ENCODE measurements around the gene FAM53B.

The FAM53B gene

GRCh38 chr10:124728071-124728829 lies 15.9 kb downstream of the FAM53B start:
- no peak for DNase-seq (ENCODE audit: low read depth in 2 of 2)

- DNase-seq (ENCODE audit: low read depth in 2 of 2): no peak
Measured at GRCh38 chr10:124727361-124727960, 16.7 kb downstream of the FAM53B start.

- DNase-seq (ENCODE audit: low read depth in 2 of 2): no peak
Measured at GRCh38 chr10:124725791-124726190, 18.4 kb downstream of the FAM53B start.

- no peak for DNase-seq (ENCODE audit: low read depth in 2 of 2)
Measured at GRCh38 chr10:124725171-124725631, 19.0 kb downstream of the FAM53B start.

- DNase-seq (ENCODE audit: low read depth in 2 of 2): no peak
Measured at GRCh38 chr10:124724279-124725027, 19.7 kb downstream of the FAM53B start.

- no peak for DNase-seq (ENCODE audit: low read depth in 2 of 2)
Measured at GRCh38 chr10:124723826-124724225, 20.4 kb downstream of the FAM53B start.

- no peak for DNase-seq (ENCODE audit: low read depth in 2 of 2)
Measured at GRCh38 chr10:124722798-124723783, 21.1 kb downstream of the FAM53B start.

GRCh38 chr10:124721330-124722045 lies 22.7 kb downstream of the FAM53B start:
- no peak for DNase-seq (ENCODE audit: low read depth in 2 of 2)

- DNase-seq (ENCODE audit: low read depth in 2 of 2): peak in 1 of 2 donors; percentile 47
Measured at GRCh38 chr10:124719213-124719851, 24.8 kb downstream of the FAM53B start.

- peak; percentile 43 to 49 for DNase-seq (ENCODE audit: low read depth in 2 of 2)
Measured at GRCh38 chr10:124717911-124718741, 26.1 kb downstream of the FAM53B start.

GRCh38 chr10:124717041-124717757 lies 27.0 kb downstream of the FAM53B start:
- DNase-seq (ENCODE audit: low read depth in 2 of 2): no peak

GRCh38 chr10:124716369-124716768 lies 27.8 kb downstream of the FAM53B start:
- no peak for DNase-seq (ENCODE audit: low read depth in 2 of 2)

GRCh38 chr10:124715439-124715838 lies 28.7 kb downstream of the FAM53B start:
- no peak for DNase-seq (ENCODE audit: low read depth in 2 of 2)

- DNase-seq (ENCODE audit: low read depth in 2 of 2): no peak
Measured at GRCh38 chr10:124713679-124714255, 30.4 kb downstream of the FAM53B start.

GRCh38 chr10:124712704-124713407 lies 31.3 kb downstream of the FAM53B start:
- no peak for DNase-seq (ENCODE audit: low read depth in 2 of 2)

GRCh38 chr10:124711145-124711544 lies 33.0 kb downstream of the FAM53B start:
- no peak for DNase-seq (ENCODE audit: low read depth in 2 of 2)

- DNase-seq (ENCODE audit: low read depth in 2 of 2): no peak
Measured at GRCh38 chr10:124710266-124710881, 33.8 kb downstream of the FAM53B start.

Data from stimulated activated CD8-positive, alpha-beta memory T cell treated with anti-CD3 and anti-CD28 coated beads, Interleukin-7, amount 100 ng/mL, for 1 hour (primary cell).